Stimulated activated CD4-positive, alpha-beta T cell treated with anti-CD3 and anti-CD28 coated beads, Interleukin-4, amount 100 ng/mL, for 4 hours (primary cell): Measurements from ENCODE around the gene RBFOX1.

Experiments used
- DNase-seq, 2 experiments: peaks; one replicate each; pipeline ENCODE4 v3.0.0-alpha.2; 2020

The RBFOX1 gene

DNA sequence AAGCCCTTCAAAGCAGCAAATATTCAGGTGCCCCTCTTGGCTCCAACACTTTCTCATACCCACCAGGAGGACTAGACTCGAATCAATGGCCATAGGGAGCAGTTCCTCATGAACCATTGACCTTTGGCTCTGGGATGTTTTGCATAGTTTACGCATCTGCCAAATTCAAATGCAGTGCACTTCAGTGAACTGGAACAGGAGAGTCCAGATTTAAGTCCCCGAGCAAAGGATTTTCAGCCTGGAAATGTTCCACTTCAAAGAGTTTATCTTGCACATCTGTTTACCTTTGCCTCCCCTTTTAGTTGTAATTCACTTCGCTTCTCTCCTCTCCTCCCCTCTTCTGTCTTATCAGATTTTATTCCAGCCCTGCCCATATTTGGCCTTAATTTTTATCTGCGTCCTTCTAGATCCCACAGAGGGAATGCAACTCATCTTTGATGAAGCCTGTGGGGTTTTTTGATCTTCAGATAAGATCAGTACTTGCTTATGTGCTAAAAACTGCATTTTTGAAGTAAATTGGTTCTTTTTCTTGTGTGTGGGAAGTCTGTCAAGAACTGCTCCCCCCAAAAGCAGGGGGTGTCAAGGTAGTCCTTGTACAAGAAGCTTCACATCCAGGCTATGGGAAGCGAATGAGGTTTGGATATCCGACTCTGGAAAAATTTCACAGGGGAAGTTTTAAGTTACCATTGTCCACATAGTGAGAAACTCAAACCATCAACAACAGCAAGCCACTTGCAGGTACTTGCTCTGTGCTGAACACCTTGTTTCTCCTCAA is 281.6 kb downstream of the RBFOX1 start:
- no peak for DNase-seq

- no peak for DNase-seq
These were observed 282.9 kb downstream of the RBFOX1 start for GRCh38 chr16:7615565-7615964.

DNA sequence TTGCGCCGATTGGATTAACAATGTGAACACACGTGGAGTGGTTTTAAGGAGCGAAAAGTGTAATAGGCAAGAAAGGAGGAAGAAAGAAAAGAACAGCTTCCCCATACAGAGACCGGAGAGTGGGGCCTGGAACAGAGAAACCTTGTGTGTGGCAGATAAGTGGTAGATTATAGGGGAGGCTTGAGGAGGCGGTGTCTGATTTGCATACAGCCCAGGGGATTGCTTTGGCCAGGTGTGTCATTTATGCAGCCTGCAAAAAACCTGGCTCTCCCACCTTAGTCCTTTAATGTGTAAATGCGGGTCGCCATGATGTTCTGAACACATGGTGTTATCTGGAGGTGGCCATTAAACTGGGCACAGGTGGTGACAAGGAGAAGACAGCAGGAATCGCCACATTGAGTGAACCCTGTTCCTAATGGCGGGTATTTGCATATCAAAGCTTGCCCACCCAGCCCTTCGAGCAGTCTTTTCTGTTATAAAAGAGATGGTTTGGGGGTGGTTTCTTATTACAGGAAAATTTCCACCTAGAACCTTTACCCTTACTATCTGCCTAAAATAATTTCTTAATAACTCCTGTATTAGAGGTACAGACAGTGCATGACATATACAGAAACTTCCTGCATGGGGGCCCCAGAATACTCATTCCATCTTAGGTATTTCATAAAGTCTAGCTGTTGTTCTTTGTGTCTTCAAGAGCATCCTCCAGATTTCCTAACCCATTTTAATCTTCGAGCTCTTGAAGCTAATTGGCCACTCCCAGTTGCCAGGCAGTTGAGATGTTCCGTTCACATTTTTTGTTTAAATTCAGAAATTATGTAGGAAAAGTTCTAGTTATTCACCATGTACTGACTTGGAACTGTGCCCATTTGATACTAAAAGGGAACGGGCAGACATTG is 292.5 kb downstream of the RBFOX1 start:
- no peak for DNase-seq

DNA sequence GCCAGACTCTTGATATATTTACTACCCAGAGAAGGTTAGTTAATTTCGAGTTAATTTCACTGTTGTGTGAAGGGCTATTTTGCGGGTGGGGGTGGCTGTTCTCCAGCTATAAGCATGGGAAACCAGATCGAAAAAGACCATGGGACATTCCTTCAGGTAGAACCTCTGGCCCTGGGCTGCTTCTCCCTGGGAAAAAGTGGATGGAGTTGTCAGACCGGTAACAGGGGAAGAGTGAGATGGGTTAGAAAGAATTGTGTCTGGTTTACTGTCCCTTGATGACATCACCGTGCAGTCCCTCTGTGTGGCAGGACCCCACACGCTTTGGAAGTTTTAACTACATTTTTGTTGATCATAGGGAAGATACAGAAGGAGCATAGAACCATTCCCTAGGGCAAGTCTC is 296.3 kb downstream of the RBFOX1 start:
- no peak for DNase-seq

DNA sequence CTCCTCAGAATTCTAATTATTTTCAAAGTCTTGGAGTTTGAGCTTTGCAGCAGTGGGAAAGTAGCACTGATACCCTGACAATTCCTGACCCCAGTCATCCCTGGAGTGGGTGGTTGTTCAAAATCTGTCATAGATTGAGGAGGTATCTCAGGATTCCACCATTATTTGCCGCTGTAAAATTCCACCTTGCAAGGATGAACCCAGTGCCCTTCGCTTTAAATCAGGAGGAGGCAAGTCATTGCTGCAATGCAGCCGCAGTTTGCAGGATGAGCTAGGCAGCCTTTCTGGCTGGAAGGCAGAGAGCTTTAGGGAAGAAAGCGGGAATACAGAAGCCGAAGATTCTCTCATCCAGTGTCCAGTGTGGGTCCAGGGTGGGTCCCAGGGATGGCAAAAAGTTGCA is 296.9 kb downstream of the RBFOX1 start:
- DNase-seq: no peak

GRCh38 chr16:7637446-7637845 is 304.8 kb downstream of the RBFOX1 start:
- DNase-seq: no peak

DNA sequence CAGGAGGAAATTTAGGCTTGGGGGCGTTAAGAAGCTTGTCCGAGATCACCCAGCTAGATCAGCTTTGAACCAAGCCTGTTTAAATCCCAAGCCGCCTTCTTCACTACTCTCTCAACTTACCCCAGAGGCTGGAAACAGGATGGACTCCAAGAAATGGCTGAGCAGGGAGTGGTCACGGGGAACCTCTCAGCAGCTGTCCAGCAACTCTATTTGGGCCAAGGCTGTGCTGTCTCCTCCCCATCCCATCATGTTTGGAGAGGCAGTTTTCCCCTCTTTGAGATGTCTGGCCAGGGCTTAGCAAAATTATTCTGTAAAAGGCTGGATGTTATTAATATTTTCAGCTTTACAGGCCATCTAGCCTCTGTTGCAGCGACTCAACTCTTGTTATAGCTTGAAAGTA is 305.7 kb downstream of the RBFOX1 start:
- DNase-seq: no peak

DNA sequence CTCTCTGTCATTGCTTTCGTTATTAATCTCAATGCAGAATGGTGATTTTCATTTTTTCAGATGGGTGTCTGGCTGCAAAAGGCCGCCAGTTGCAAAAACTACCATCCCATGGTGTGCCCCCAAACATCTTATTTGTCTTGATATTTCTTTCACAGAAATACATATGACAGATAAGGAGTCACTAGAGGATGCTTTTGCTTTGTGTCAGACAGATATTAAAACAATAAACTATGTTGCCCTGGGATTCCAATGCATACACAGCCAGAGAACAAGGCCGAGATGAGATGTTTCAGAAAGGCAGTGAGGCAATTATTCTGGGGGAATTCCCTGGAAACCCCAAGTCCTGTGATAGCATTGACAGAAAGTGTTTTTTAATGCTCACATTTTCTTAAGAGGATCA is 307.7 kb downstream of the RBFOX1 start:
- no peak for DNase-seq

DNA sequence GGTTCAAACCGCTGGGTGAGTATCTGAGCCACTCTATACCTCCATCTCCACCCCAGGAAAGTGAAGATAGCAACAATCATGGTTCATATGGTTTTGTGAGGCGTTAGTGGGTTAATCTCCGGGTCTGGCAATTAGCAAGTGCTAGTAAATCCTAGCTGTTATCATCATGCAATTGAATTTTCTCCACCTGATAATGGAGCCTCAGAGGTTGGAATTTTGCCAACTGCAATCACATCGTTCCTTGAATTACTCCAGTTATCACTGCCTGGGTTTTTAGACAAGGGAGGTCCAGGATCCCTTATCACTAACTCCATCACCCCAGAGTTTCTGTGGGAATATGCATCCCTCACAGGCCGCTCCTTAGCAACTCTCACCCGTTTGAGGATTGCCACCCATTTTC is 311.5 kb downstream of the RBFOX1 start:
- DNase-seq: no peak

- no peak for DNase-seq
These were observed 312.2 kb downstream of the RBFOX1 start for GRCh38 chr16:7644811-7645210.

DNA sequence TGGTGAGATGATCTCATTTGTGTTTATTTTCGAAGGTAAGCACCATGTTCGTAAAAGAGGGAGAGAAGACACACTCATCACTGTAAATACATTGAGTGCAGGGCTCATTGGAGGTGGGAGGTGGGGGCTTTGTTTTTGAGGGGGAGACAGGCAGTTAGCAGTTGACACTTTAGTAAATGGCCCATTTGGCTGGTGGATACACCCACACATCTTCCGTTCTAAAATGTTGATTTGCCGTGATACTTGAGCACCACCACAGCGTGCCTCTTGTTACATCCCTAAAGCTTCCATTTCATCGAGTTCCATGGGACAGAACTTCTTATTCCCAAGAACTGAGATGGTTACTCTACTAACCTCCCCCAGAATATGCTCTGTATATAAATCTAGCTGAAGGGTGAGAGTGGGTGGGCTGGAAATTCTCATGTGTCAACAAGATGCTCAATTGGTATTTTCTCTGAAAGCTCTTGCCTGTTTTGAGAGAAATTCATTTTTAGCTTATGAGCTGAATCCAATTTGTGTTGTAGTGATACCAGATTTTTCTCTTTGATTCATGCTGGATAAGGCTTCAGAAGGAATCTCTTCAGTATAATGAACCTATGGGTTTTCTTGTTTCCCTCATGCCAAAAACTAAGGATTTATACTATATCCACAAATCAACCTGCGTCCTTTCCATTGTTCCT is 314.3 kb downstream of the RBFOX1 start:
- DNase-seq: no peak

- no peak for DNase-seq
These were observed 317.8 kb downstream of the RBFOX1 start for GRCh38 chr16:7650431-7650830.

- no peak for DNase-seq
These were observed 319.3 kb downstream of the RBFOX1 start for GRCh38 chr16:7651803-7652570.

DNA sequence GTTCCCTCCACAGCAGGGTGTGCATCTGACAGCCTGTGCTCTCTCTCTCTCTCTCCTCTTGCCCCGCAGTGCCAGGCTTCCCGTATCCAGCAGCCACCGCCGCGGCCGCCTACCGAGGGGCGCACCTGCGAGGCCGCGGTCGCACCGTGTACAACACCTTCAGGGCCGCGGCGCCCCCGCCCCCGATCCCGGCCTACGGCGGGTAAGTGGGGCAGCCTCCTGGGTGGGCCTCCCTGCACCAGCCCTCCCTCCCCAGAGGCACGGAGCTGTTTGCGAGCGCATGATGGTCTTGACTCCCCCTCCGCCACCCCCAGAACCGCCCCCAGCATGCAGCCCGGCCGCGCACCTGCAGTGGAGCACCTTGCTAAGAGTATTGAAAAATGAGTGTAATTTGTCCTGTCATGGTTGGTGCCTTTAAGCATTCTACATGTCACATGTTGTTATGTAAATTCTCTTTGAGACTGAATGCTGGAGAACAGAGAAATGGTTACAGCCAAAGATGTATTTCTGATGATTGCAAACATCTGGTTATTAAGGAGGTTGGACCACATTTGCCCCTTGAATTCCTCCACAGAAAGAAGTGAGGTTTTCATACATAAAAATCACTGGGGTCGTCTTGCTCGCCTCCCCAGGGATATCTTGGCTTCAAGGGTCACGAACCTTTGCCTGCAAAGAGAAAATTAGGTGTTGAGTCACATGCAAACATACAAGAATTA is 321.3 kb downstream of the RBFOX1 start:
- no peak for DNase-seq

DNA sequence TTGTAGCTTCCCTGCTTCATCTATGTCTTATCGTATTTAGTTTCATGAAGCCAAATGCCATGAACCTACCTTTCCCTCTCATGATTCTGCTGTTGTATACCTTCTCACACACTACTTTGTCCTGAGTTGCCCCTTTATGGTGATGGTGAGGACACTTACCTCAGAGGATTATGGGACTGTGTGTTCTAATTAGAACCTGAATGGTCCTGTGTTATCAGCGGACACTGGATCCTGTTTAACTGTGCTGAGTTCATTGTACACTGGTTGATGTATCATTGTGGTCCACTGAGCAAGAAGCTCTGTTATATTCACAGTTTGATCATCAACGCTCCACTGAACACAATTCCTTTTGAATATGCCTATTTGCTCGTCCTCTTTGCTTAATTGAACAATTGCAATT is 343.0 kb downstream of the RBFOX1 start:
- no peak for DNase-seq

DNA sequence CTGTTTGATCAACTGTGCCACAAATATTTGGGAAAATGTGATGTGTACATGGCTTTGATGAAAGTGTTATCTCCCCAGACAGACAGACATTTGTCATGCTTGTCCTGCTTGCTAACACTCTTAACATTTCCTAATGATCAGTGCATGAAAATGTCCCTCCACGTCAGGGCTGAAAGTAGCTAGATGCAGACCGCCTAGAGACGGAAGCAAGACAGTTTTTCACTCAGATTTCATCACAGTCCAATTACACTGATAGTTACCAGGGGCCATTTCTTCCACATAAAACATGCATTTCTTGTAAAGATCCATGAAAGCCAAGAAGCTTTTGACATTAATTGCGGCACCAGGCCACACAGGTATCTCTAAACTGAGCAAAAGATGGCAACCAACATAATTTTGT is 347.7 kb downstream of the RBFOX1 start:
- no peak for DNase-seq

GRCh38 chr16:7688811-7689210 is 356.2 kb downstream of the RBFOX1 start:
- no peak for DNase-seq

GRCh38 chr16:7689234-7689633 is 356.6 kb downstream of the RBFOX1 start:
- no peak for DNase-seq

DNA sequence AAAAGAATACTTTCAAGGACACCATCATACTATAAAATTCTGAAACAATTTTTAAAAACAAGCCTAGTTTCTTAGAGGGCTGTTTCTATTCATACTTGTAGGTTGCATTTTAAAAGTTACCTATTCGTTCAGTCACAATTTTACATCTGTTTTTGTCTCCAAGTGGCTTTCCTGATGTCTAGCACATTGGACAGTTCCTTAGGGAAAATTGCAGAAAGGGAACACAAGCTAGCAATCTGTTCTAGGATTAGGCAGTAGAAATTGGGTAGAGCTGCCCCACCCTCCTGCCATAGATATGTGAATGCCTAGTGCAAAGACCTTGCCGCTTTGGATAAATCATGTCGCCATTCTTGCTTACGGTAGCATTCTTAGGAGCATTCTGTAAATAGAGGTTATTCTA is 358.9 kb downstream of the RBFOX1 start:
- DNase-seq: no peak

DNA sequence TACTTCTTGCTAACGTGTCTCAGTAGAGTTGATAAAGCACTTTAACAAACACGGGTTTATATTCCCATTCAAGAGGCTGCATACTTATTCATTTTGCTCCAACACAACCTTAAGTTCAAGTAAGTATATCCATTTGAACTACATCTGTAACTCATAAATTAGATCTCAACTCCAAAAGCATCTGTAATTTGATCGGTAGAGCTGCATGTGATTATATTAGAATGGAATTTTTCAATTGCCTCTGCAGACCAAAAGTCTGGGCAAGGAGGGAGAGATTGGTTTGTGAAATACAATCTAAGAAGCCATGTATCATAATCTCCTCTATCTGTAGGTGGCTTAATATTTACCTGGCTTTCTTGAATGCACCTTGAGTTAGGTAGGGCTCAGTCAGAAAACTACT is 371.0 kb downstream of the RBFOX1 start:
- no peak for DNase-seq

- DNase-seq: no peak
These were observed 373.2 kb downstream of the RBFOX1 start for GRCh38 chr16:7705885-7706284.

GRCh38 chr16:7709186-7709585 is 376.5 kb downstream of the RBFOX1 start:
- DNase-seq: no peak
